ENCODE data around the gene MALAT1. TPM values are rescaled to one million over a fixed set of nuclear protein-coding genes. Genes with fewer than 3 reads are reported as not detected.

Gene MALAT1
- total RNA-seq, 1 experiment from 2014 or later, result 234 TPM

DNA sequence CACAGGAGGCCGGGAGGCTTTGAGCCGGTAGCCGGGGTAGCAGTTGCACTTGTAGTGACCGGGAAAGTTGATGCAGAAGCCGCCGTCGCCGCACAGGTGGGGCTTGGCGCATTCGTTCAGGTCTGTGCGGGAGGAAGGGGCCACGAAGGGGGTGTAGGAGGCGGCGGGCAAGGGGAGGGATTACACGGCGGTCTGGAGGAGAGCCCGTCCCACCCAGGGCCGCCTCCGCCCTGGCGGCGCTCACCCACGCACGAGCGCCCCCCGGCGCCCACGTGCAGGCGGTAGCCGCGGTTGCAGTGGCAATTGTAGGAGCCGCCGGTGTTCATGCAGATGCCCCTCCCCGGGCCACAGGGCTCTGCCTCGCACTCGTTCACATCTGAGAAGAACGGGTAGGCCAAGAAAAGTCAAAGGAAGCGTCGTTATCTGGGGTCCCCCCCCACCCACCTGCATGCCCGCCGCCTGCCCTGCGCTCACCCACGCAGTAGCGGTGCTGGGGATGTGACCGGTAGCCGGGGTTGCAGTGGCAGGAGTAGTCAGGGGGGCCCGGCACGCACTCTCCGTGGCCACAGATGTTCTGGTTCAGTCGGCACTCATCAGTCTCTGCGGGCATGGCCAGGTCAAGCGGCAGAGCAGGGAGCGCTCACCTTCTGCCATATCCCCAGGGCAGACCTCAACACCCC, 48.7 kb downstream of the MALAT1 start:
- in situ Hi-C loops (cut with HindIII; ENCODE audit: low pct_unique_long_range_greater_than_20kb, low sequenced_read_pairs), result no loop called here
- no peak for DNase-seq (ENCODE audit: low read depth)

DNA sequence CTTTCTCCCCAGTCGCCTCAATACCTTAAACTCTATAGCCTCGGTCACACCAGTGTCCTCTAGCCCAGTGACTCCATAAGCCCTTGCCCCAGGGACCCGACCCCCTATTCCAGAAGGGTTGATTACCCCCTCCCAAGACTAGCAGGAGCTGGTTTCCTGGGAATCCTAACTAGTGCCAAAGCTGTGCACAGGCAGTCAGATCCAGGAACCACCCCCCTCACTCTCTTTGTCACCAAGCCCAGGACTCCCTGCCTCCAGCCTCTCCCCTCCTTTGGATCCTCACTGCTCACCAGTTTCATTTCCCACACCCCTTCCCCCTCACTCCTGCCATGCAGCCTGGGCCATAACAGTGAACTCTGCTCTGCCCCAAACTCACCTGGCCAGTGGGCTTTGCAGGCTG, 49.5 kb downstream of the MALAT1 start:
- no peak for DNase-seq (ENCODE audit: low read depth)
- in situ Hi-C loops (cut with HindIII; ENCODE audit: low pct_unique_long_range_greater_than_20kb, low sequenced_read_pairs), result no loop called here

DNA sequence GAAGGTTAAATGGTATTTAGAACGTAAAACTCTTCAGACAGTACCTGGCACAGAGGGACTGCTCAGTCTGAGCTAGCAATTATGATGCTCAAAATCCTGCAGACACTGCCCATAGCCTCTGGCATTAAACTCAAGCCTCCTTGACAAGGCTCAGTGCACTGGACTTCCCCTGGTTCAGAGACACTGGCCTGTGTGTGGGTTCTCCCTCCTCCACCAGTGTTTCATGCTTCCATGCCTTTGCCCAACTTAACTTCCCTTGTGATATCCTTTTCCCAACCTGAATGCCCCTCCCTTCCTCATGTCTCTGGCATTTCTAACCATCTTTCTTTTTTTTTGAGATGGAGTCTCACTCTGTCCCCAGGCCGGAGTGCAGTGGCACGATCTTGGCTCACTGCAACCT, 50.3 kb downstream of the MALAT1 start:
- in situ Hi-C loops (cut with HindIII; ENCODE audit: low pct_unique_long_range_greater_than_20kb, low sequenced_read_pairs), result no loop called here
- peak; percentile 54 for DNase-seq (ENCODE audit: low read depth)

DNA sequence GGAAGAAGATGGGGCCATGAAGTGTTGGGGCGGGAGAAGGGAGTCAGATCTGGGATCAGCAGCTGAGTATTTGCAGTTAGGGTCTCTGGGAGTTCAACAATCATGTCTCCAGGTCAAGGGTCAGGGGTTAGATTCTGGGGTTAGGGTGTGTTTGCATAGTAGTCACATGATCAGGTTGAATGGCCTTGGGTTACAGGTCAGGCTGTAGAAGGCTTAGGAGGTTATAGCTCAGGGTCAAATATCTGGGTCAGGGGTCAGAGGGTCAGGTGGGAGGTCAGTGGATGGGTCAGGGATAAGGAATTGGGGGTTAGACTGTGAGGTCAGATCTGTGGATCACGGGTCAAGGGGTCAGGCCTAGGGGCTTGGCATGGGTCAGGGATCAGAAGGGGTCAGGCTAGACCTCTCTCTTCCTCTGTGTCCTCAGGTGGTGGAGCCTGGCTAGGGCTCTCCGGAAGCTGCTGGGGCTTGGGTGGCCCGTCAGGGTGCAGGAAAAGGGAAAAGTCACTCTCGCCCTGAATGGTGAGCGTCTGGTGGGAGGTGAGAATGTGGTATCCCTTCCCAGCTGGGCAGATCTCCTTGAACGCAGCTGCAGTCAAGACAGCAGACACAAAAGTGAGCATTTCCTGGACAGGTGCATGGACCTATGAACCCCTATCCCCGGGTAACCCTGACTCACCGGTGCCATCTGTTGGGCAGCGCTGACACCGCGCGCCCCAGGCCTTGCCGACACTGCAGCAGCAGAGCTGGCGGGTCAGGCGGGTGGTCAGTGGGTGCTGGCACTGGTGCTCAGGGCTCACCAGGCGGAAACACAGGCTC, 52.9 kb downstream of the MALAT1 start:
- DNase-seq (ENCODE audit: low read depth), result no peak
- in situ Hi-C loops (cut with HindIII; ENCODE audit: low pct_unique_long_range_greater_than_20kb, low sequenced_read_pairs), result no loop called here

DNA sequence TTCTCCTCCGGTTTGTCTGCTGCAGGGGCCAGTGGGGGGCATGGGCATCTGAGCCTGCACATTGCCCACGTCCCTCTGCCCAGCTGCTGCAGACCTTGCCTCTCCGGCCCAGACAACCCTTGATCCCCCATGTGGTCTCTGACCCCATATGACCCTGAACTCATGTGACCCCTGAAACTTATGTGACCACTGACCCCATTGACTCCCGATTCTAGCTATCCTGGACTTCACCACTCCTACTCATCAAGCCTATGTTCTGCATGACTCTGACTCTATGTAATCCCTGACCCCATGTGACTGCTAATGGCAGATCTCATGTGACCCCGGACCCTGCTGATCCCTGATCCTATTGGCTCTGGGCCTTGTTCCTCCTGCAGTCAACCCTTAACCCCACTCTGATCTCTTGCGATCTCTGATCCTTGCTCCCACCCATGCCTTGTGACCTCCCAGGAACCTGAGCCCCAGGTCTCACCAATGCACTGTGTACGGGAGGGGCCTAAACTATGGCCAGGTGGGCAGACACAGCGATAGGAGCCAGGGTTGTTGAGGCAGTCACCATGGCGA, 53.6 kb downstream of the MALAT1 start:
- in situ Hi-C loops (cut with HindIII; ENCODE audit: low pct_unique_long_range_greater_than_20kb, low sequenced_read_pairs), result no loop called here
- DNase-seq (ENCODE audit: low read depth), result no peak

DNA sequence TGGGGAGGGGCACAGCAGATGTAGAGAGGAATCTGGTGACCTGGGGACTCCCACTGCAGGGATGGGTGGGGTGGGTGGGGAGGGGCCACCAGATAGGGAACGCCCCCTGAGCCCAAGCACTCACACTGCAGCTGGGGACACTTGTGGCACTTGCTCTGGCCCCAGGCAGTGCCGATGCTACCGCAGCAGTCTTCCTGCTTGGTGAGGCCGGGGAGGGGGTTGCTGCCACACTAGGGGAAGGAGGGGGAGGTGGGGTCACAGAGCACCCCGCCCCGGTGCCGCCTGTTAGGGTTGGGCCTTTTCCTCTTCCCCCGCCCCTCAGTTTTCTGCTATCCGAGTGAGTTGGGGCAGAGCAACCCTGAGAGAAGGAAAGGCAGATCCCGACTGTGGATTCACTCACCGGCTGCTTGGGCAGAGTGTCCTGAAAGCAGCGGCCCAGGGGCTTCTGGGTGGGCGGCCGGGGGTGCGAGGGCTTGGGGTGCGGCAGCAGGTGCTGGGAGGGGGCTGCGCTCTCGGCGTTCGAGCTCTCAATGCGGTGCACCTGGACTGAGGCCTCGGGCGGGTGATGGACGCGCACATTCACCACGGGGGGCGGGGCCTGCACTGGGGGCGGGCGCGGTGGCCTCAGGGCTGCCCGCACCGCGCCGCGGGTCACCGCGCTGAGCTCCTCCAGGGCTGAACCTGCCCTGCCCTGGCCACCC, 54.6 kb downstream of the MALAT1 start:
- in situ Hi-C loops (cut with HindIII; ENCODE audit: low pct_unique_long_range_greater_than_20kb, low sequenced_read_pairs), result no loop called here
- DNase-seq (ENCODE audit: low read depth), result peak; percentile 51

DNA sequence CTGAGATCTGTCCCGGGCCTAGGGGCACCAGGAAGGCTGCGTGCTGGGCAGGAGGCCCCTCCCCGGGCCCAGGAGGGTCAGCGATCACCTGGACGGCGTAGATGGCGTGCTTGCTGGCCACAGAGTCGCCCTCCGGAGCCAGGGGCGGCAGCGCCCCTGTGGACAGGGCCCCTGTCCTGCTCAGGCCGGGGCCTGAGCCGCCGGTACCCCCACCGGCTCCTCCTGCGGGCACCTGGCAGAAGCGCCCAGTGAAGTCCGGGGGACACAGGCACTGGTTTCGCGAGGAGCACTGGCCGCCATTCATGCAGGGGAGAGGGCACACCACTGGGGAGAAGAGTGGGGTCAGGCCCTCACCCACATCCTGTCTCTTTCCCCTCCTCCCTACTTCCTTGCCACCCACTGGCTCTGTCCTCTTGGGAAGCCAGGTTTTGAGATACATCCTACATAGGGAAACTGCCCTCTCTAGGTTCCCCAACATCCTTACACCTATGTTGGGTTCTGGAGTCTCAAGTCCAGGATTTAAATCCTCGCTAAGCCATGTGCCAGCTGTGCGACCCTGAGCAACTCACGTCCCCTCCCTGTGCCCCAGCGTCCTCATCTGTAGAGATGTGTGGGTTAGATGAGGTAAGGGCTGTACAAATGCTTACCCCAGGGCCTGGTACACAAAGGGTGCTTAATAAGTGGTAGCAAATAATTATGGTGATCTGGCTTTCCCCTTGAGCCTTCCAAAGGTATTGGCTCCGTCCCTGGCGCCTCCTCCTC, 55.4 kb downstream of the MALAT1 start:
- in situ Hi-C loops (cut with HindIII; ENCODE audit: low pct_unique_long_range_greater_than_20kb, low sequenced_read_pairs), result no loop called here
- no peak for DNase-seq (ENCODE audit: low read depth)

DNA sequence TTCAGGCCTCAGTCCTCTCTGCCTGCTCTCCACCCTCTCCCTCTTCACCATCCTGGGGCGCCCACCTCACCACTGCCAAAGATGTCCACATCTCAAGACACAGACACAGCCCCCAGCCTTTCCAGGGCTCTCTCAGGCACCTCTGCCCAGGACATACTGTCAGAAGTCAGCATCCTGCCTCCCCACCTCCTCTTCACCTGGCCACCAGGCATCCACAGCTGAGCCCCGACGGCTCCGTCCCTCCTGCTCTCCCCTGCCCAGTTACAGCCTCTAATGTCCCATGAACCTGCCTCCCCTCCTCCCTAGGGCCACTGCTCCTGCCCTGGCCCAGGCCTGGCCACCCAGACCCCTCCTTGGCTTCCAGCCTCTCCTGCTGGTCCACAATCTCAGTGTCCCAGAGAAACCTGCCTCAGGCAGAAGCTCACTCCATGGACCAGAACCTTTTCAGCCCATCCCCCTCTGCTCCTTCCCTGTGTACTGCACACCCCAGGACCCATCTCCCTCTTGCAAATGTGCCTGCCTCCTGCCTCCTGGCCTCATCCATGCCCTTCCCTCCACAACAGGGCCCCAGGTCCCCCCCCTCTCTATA, 56.1 kb downstream of the MALAT1 start:
- DNase-seq (ENCODE audit: low read depth), result no peak
- in situ Hi-C loops (cut with HindIII; ENCODE audit: low pct_unique_long_range_greater_than_20kb, low sequenced_read_pairs), result no loop called here

DNA sequence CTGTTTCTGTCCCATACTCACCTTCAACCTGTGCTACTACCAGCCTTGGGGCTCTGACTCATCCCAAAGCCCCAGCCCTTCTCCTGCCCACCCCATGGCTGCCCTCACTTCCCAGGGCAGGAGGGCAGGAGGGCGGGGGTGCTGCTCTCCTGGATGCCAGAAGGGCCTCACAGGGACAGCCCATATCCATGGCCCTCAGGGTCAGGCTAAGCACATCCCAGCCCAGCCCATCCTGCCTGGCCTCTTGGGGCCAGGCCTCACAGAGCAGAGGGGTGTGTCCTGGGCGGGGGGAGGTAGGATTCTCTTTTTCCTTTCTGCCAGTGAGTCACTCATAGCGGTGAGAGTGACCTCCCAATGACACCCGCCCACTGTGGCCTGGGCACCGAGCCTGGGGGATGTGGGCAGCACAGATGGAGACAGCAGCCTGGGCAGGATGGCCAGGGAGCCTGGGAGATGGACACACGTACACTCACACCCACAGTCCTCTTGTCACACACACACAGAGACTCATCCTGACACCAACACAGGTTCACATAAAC, 56.9 kb downstream of the MALAT1 start:
- DNase-seq (ENCODE audit: low read depth), result peak; percentile 97
- in situ Hi-C loops (cut with HindIII; ENCODE audit: low pct_unique_long_range_greater_than_20kb, low sequenced_read_pairs), result no loop called here

Other genes starting within 250 kb of the MALAT1 start
- 8.7 and 15.5 TPM in 2 replicates for gene POLA2, start 237.1 kb upstream of the MALAT1 start, total RNA-seq (2014; rRNA removed; shearing (Covaris generic); ENCODE audit: low replicate concordance)
- gene CDC42EP2, start 184.2 kb upstream of the MALAT1 start, total RNA-seq (2014; rRNA removed; shearing (Covaris generic); ENCODE audit: low replicate concordance), result 4.6 TPM in 1 of 2 replicates, not detected in the other
- gene DPF2, start 165.2 kb upstream of the MALAT1 start, total RNA-seq (2014; rRNA removed; shearing (Covaris generic); ENCODE audit: low replicate concordance), result 29.8 and 61.4 TPM in 2 replicates
- gene TIGD3, start 144.3 kb upstream of the MALAT1 start, total RNA-seq (2014; rRNA removed; shearing (Covaris generic); ENCODE audit: low replicate concordance), result 0.23 and 1.5 TPM in 2 replicates
- gene SLC25A45, start 116.4 kb upstream of the MALAT1 start, total RNA-seq (2014; rRNA removed; shearing (Covaris generic); ENCODE audit: low replicate concordance), result 1.1 and 2.3 TPM in 2 replicates
- 24.8 and 35.5 TPM in 2 replicates for gene FRMD8, start 112.4 kb upstream of the MALAT1 start, total RNA-seq (2014; rRNA removed; shearing (Covaris generic); ENCODE audit: low replicate concordance)
- 2.3 and 8.7 TPM in 2 replicates for gene NEAT1, start 76.2 kb upstream of the MALAT1 start, total RNA-seq (2014; rRNA removed; shearing (Covaris generic); ENCODE audit: low replicate concordance)
- 42.2 and 58.0 TPM in 2 replicates for gene SCYL1, start 26.0 kb downstream of the MALAT1 start, total RNA-seq (2014; rRNA removed; shearing (Covaris generic); ENCODE audit: low replicate concordance)
- 74.6 and 77.7 TPM in 2 replicates for gene LTBP3, start 59.3 kb downstream of the MALAT1 start, total RNA-seq (2014; rRNA removed; shearing (Covaris generic); ENCODE audit: low replicate concordance)
- 90.4 and 96.5 TPM in 2 replicates for gene ZNRD2, start 71.4 kb downstream of the MALAT1 start, total RNA-seq (2014; rRNA removed; shearing (Covaris generic); ENCODE audit: low replicate concordance)
- 18.4 and 53.5 TPM in 2 replicates for gene FAM89B, start 73.5 kb downstream of the MALAT1 start, total RNA-seq (2014; rRNA removed; shearing (Covaris generic); ENCODE audit: low replicate concordance)
- gene EHBP1L1, start 77.0 kb downstream of the MALAT1 start, total RNA-seq (2014; rRNA removed; shearing (Covaris generic); ENCODE audit: low replicate concordance), result 35.3 and 39.2 TPM in 2 replicates
- not detected in 2 replicates for gene KCNK7, start 96.8 kb downstream of the MALAT1 start, total RNA-seq (2014; rRNA removed; shearing (Covaris generic); ENCODE audit: low replicate concordance)
- 37.2 and 40.0 TPM in 2 replicates for gene MAP3K11, start 115.2 kb downstream of the MALAT1 start, total RNA-seq (2014; rRNA removed; shearing (Covaris generic); ENCODE audit: low replicate concordance)
- gene PCNX3, start 116.7 kb downstream of the MALAT1 start, total RNA-seq (2014; rRNA removed; shearing (Covaris generic); ENCODE audit: low replicate concordance), result 20.8 and 22.8 TPM in 2 replicates
- gene SIPA1, start 139.1 kb downstream of the MALAT1 start, total RNA-seq (2014; rRNA removed; shearing (Covaris generic); ENCODE audit: low replicate concordance), result 12.2 and 34.4 TPM in 2 replicates
- 36.3 and 49.7 TPM in 2 replicates for gene RELA, start 163.9 kb downstream of the MALAT1 start, total RNA-seq (2014; rRNA removed; shearing (Covaris generic); ENCODE audit: low replicate concordance)
- 43.6 and 71.0 TPM in 2 replicates for gene KAT5, start 213.2 kb downstream of the MALAT1 start, total RNA-seq (2014; rRNA removed; shearing (Covaris generic); ENCODE audit: low replicate concordance)
- gene RNASEH2C, start 221.8 kb downstream of the MALAT1 start, total RNA-seq (2014; rRNA removed; shearing (Covaris generic); ENCODE audit: low replicate concordance), result 19.0 and 29.2 TPM in 2 replicates